Natural killer cell (primary cell): ENCODE data around the gene NAA16. TPM values are rescaled to one million over a fixed set of nuclear protein-coding genes. Genes with fewer than 3 reads are reported as not detected.

Source experiments
- ATAC-seq, 3 donors: fragments of 150-1000 bp in 2 of 3; fragments of 200-7000 bp in 1 of 3; cut with Tn5 transposase; 1 replicate in 1 of 3; 2 replicates in 2 of 3; pipeline ENCODE4 v1.10.0; 2021; ENCODE audit warnings: mild to moderate bottlenecking in 2 of 3, moderate library complexity in 2 of 3
- DNase-seq, 2 donors: peaks; one replicate each; pipeline versions ENCODE4 v3.0.0 to v3.0.0-alpha.2; 2013 to 2021; ENCODE audit warnings: mixed read lengths in 1 of 2
- H3K27ac ChIP-seq: one replicate; pipeline ENCODE4 v1.5.1; 2013; ENCODE audit warnings: mild to moderate bottlenecking, low read length
- H3K27me3 ChIP-seq: one replicate; pipeline ENCODE4 v1.6.1; 2013; ENCODE audit warnings: low read length; ENCODE audit not compliant: control insufficient read depth, insufficient read depth
- H3K36me3 ChIP-seq: one replicate; pipeline ENCODE4 v1.6.1; 2013; ENCODE audit warnings: low read length; ENCODE audit not compliant: control insufficient read depth, insufficient read depth
- H3K4me1 ChIP-seq: one replicate; pipeline ENCODE4 v1.6.1; 2013; ENCODE audit warnings: low read length; ENCODE audit not compliant: control insufficient read depth, insufficient read depth
- H3K4me3 ChIP-seq: one replicate; pipeline ENCODE4 v1.5.1; 2013; ENCODE audit warnings: low read length
- H3K9me3 ChIP-seq: one replicate; pipeline ENCODE4 v1.6.1; 2013; ENCODE audit warnings: low read length; ENCODE audit not compliant: control insufficient read depth, insufficient read depth
- H3K27ac Mint-ChIP-seq, 2 donors: one replicate each; pipeline ENCODE4 v1.8.0; 2022; ENCODE audit warnings: mild to moderate bottlenecking in 2 of 2, mixed read lengths in 2 of 2, moderate library complexity in 1 of 2
- H3K27me3 Mint-ChIP-seq, 2 donors: one replicate each; pipeline ENCODE4 v1.8.0; 2022; ENCODE audit warnings: low read depth in 2 of 2, mixed read lengths in 2 of 2
- H3K36me3 Mint-ChIP-seq: one replicate; pipeline ENCODE4 v1.8.0; 2022; ENCODE audit warnings: mixed read lengths
- H3K4me1 Mint-ChIP-seq, 2 donors: one replicate each; pipeline ENCODE4 v1.8.0; 2022; ENCODE audit warnings: mixed read lengths in 2 of 2
- H3K4me3 Mint-ChIP-seq: one replicate; pipeline ENCODE4 v1.8.0; 2022; ENCODE audit warnings: mild to moderate bottlenecking, moderate library complexity, mixed read lengths
- H3K9me3 Mint-ChIP-seq, 2 donors: one replicate each; pipeline ENCODE4 v1.8.0; 2022; ENCODE audit warnings: mixed read lengths in 2 of 2
- CTCF ChIP-seq: fragments of 200-600 bp; IDR thresholded peaks from one replicate; pipeline ENCODE4 v1.8.0; 2022; ENCODE audit warnings: antibody characterized with exemption
- WGBS: methylation state at CpG from one replicate; pipeline ENCODE4 v1.1.7; 2013; ENCODE audit warnings: missing lambda C conversion rate; ENCODE audit not compliant: insufficient coverage; 5-methylcytosine and 5-hydroxymethylcytosine counted together
- intact Hi-C: fragments of 100-400 bp; cut with micrococcal nuclease; formaldehyde crosslinking; loops from one replicate; pipeline ENCODE4 v1.14.2; 2022
- total RNA-seq, 4 donors: library from RNA; stranded (reverse); fragments of 120-200 nt in 1 of 4; gene quantifications; one replicate each; pipeline versions ENCODE4 v1.2.3 to v1.2.4, GENCODE V29; 2013 to 2022

The NAA16 gene
- total RNA-seq, 3 donors from 2014 or later (not counting 1 experiment from before 2014, with no cell fraction given): 49.4 to 55.3 (median 53.1) TPM

DNA sequence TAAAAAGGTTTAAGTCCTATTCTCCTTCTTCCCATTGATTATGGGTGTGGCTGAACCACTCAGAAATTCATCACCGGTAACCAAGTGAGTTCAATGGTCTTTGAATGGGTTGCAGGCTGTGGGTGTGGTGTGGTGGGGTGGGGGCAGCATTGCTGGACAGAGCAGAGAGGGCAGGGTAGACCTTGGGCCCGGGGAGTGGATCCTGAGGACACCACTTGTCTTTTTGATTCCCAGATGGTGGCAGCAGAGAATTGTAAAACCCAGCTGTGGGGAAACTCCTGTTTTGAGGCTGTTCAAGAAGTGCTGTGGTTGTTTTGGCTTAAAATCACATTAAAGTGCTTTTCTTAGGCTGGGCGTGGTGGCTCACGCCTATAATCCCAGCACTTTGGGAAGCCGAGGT lies 100.5 kb downstream of the NAA16 start:
- 74% methylated on average over 5 of the region's 5 CpGs for WGBS
- no peak overlapping the region for H3K27ac ChIP-seq
- no peaks in the 10 kb centered on the region for H3K9me3 ChIP-seq
- no peak overlapping the region for H3K4me3 Mint-ChIP-seq
- no peaks in the 10 kb centered on the region for H3K36me3 Mint-ChIP-seq
- DNase-seq: peak in 1 of 2 donors; percentile 67
- H3K4me3 ChIP-seq: no peak overlapping the region
- intact Hi-C loops: no loop called here
- TF ChIP-seq CTCF: no peak
- H3K4me1 ChIP-seq: no peaks in the 10 kb centered on the region
- no peaks in the 10 kb centered on the region for H3K9me3 Mint-ChIP-seq
- no peaks in the 10 kb centered on the region for H3K27me3 ChIP-seq
- ATAC-seq: peak in 1 of 3 donors; percentile 26
- H3K27ac Mint-ChIP-seq: no peak overlapping the region
- H3K27me3 Mint-ChIP-seq: peaks cover 0 to 16% of the 10 kb centered on the region in 2 donors
- no peaks in the 10 kb centered on the region for H3K36me3 ChIP-seq
- no peaks in the 10 kb centered on the region for H3K4me1 Mint-ChIP-seq

- intact Hi-C loops: no loop called here
- Histone ChIP-seq H3K36me3 (no peaks in the 10 kb centered on the region), H3K4me3 (no peak overlapping the region), H3K9me3 (no peaks in the 10 kb centered on the region), H3K27ac (no peak overlapping the region), H3K27me3 (no peaks in the 10 kb centered on the region), H3K4me1 (no peaks in the 10 kb centered on the region)
- TF ChIP-seq CTCF: no peak
- no peak for DNase-seq
- Mint-ChIP-seq H3K36me3 (no peaks in the 10 kb centered on the region), H3K9me3 (no peaks in the 10 kb centered on the region), H3K4me3 (no peak overlapping the region), H3K27me3 (peaks cover 0 to 9% of the 10 kb centered on the region in 2 donors), H3K4me1 (no peaks in the 10 kb centered on the region), H3K27ac (no peak overlapping the region)
- no peak for ATAC-seq
- WGBS: 95% methylated on average over 4 of the region's 5 CpGs
Observed at GRCh38 chr13:41413872-41414271, 102.8 kb downstream of the NAA16 start.

- whole genome bisulfite sequencing: 31% methylated on average over 3 of the region's 3 CpGs
- Mint-ChIP-seq H3K4me1 (no peaks in the 10 kb centered on the region), H3K27me3 (peaks cover 0 to 8% of the 10 kb centered on the region in 2 donors), H3K9me3 (no peaks in the 10 kb centered on the region), H3K4me3 (no peak overlapping the region), H3K36me3 (no peaks in the 10 kb centered on the region), H3K27ac (no peak overlapping the region)
- intact Hi-C loops: no loop called here
- no peak for TF ChIP-seq CTCF
- DNase-seq: no peak
- ATAC-seq: no peak
- H3K4me3 ChIP-seq: no peak overlapping the region
- no peaks in the 10 kb centered on the region for H3K36me3 ChIP-seq
- no peaks in the 10 kb centered on the region for H3K27me3 ChIP-seq
- no peaks in the 10 kb centered on the region for H3K9me3 ChIP-seq
- no peaks in the 10 kb centered on the region for H3K4me1 ChIP-seq
- H3K27ac ChIP-seq: no peak overlapping the region
Observed at GRCh38 chr13:41416276-41416675, 105.2 kb downstream of the NAA16 start.

DNA sequence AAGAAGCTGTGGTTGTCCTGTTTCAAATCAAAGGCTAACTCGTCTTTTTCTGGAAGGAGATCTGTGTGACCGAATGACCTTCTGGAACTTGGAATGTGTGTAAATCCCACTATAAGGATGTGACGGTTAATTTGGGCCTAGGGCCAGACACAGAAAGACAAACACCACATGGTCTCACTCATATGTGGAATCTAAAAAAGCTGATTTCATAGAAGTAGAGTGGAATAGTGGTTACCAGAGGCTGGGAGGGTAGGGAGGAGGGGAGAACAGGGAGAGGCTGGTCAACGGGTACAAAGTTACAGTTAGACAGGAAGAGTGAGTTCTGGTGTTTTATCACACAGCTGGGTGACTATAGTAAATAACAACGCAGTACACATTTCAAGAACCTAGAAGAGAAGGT lies 107.0 kb downstream of the NAA16 start:
- H3K36me3 ChIP-seq: no peaks in the 10 kb centered on the region
- no peaks in the 10 kb centered on the region for H3K4me1 ChIP-seq
- intact Hi-C loops: no loop called here
- DNase-seq: no peak
- 59% methylated on average over 5 of the region's 5 CpGs for WGBS
- no peaks in the 10 kb centered on the region for H3K36me3 Mint-ChIP-seq
- no peak overlapping the region for H3K4me3 Mint-ChIP-seq
- TF ChIP-seq CTCF: no peak
- no peak overlapping the region for H3K27ac ChIP-seq
- no peak for ATAC-seq
- H3K9me3 Mint-ChIP-seq: no peaks in the 10 kb centered on the region
- H3K4me1 Mint-ChIP-seq: no peaks in the 10 kb centered on the region
- peaks cover 0 to 8% of the 10 kb centered on the region in 2 donors for H3K27me3 Mint-ChIP-seq
- H3K27ac Mint-ChIP-seq: no peak overlapping the region
- H3K4me3 ChIP-seq: no peak overlapping the region
- H3K27me3 ChIP-seq: no peaks in the 10 kb centered on the region
- H3K9me3 ChIP-seq: no peaks in the 10 kb centered on the region
